Neural cell (in vitro differentiated cells): ENCODE measurements around the gene TSEN2. TPM values are rescaled to one million over a fixed set of nuclear protein-coding genes. Genes with fewer than 3 reads are reported as not detected.

ENCODE experiments used
- H2AFZ ChIP-seq: fragments of 200-600, 300-800 bp; sonication (generic), shearing (Covaris generic); 2 replicates; pipeline ENCODE4 v1.6.0; 2014; ENCODE audit warnings: low read depth, mild to moderate bottlenecking, antibody characterized with exemption, low read length, moderate library complexity
- H3F3A ChIP-seq: fragments of 200-600 bp; shearing (Covaris generic); 2 replicates; pipeline ENCODE4 v1.6.1; 2016; ENCODE audit warnings: mild to moderate bottlenecking, moderate library complexity, mixed read lengths, antibody characterized with exemption, low read length; ENCODE audit not compliant: insufficient read depth, poor library complexity, severe bottlenecking
- H3K27ac ChIP-seq: fragments of 200-600, 300-800 bp; sonication (generic), shearing (Covaris generic); 2 replicates; pipeline ENCODE4 v1.5.1; 2014; ENCODE audit warnings: mild to moderate bottlenecking, low read length, moderate library complexity
- H3K27me3 ChIP-seq: fragments of 300-800, 200-600 bp; sonication (generic), shearing (Covaris generic); 2 replicates; pipeline ENCODE4 v1.6.0; 2014; ENCODE audit warnings: mild to moderate bottlenecking, low read depth, low read length, moderate library complexity; ENCODE audit not compliant: insufficient read depth
- H3K36me3 ChIP-seq: fragments of 300-800, 200-600 bp; sonication (generic), shearing (Covaris generic); 2 replicates; pipeline ENCODE4 v1.5.1; 2014; ENCODE audit warnings: mild to moderate bottlenecking, antibody characterized with exemption, low read length, moderate library complexity; ENCODE audit not compliant: insufficient read depth
- H3K4me2 ChIP-seq: fragments of 300-800, 200-600 bp; sonication (generic), shearing (Covaris generic); 2 replicates; pipeline ENCODE4 v1.6.0; 2014; ENCODE audit warnings: mild to moderate bottlenecking, low read length
- H3K4me3 ChIP-seq: fragments of 300-800, 200-600 bp; sonication (generic), shearing (Covaris generic); 2 replicates; pipeline ENCODE4 v1.5.1; 2014; ENCODE audit warnings: mild to moderate bottlenecking, low read length, moderate library complexity
- H3K79me2 ChIP-seq: fragments of 200-600 bp; shearing (Covaris generic); replicated peaks from 2 replicates; pipeline ENCODE4 v1.6.0; 2014; ENCODE audit warnings: mild to moderate bottlenecking, low read length, moderate library complexity; ENCODE audit not compliant: insufficient read depth
- H3K9ac ChIP-seq: fragments of 300-800, 200-600 bp; sonication (generic), shearing (Covaris generic); 2 replicates; pipeline ENCODE4 v1.6.1; 2016; ENCODE audit warnings: mild to moderate bottlenecking, low read length, mixed read lengths
- H3K9me2 ChIP-seq: fragments of 200-600 bp; shearing (Covaris generic); 2 replicates; pipeline ENCODE4 v1.6.1; 2016; ENCODE audit warnings: mild to moderate bottlenecking, low read length, mixed read lengths; ENCODE audit not compliant: insufficient read depth
- H3K9me3 ChIP-seq: fragments of 200-600, 300-800 bp; sonication (generic), shearing (Covaris generic); 2 replicates; pipeline ENCODE4 v1.6.1; 2016; ENCODE audit warnings: mild to moderate bottlenecking, mixed run types, low read length, moderate library complexity, mixed read lengths
- H4K20me1 ChIP-seq: fragments of 200-600 bp; shearing (Covaris generic); 2 replicates; pipeline ENCODE4 v1.6.1; 2016; ENCODE audit warnings: mild to moderate bottlenecking, mixed run types; ENCODE audit not compliant: insufficient read depth
- CTCF ChIP-seq: fragments of 450-650 bp; IDR thresholded peaks from 2 replicates; pipeline ENCODE4 v1.5.1; 2014; ENCODE audit warnings: antibody characterized with exemption, mild to moderate bottlenecking, moderate library complexity; ENCODE audit not compliant: poor library complexity, severe bottlenecking
- EP300 ChIP-seq: fragments of 450-650 bp; conservative IDR thresholded peaks from 2 replicates; pipeline ENCODE4 v1.6.1; 2014; ENCODE audit warnings: antibody characterized with exemption, mild to moderate bottlenecking, moderate library complexity; ENCODE audit not compliant: poor library complexity, severe bottlenecking
- MXI1 ChIP-seq: fragments of 450-650 bp; conservative IDR thresholded peaks from 2 replicates; pipeline ENCODE4 v1.6.1; 2014; ENCODE audit warnings: antibody characterized with exemption, mild to moderate bottlenecking; ENCODE audit not compliant: poor library complexity, severe bottlenecking
- RAD21 ChIP-seq: fragments of 450-650 bp; conservative IDR thresholded peaks from 2 replicates; pipeline ENCODE4 v1.6.1; 2014; ENCODE audit warnings: antibody characterized with exemption, mild to moderate bottlenecking, moderate library complexity
- REST ChIP-seq: IDR thresholded peaks from 2 replicates; pipeline ENCODE4 v1.6.1; 2012; ENCODE audit warnings: borderline replicate concordance
- SMC3 ChIP-seq: fragments of 450-650 bp; conservative IDR thresholded peaks from 2 replicates; pipeline ENCODE4 v1.6.1; 2014; ENCODE audit warnings: antibody characterized with exemption, mild to moderate bottlenecking, moderate library complexity; ENCODE audit not compliant: poor library complexity
- TAF1 ChIP-seq: IDR thresholded peaks from 2 replicates; pipeline ENCODE4 v1.6.1; 2012; ENCODE audit warnings: low read depth
- polyA plus RNA-seq: library from polyadenylated mRNA; depleted of rRNA; stranded (reverse); fragments of >200 nt; gene quantifications from 2 replicates; pipeline ENCODE4 v1.2.3, GENCODE V29; 2014

Gene TSEN2
- polyA plus RNA-seq, 1 donor from 2014 or later = 22.6 TPM

- TF ChIP-seq MXI1 (no peak), RAD21 (no peak), EP300 (no peak), TAF1 (no peak), REST (no peak)
- no peaks in the 10 kb centered on the region for H3K9me2 ChIP-seq
- no peaks in the 10 kb centered on the region for H3K9me3 ChIP-seq
- no peaks in the 10 kb centered on the region for H3K36me3 ChIP-seq
- H4K20me1 ChIP-seq = no peaks in the 10 kb centered on the region
- no peak overlapping the region for H3K4me2 ChIP-seq
- H3K4me3 ChIP-seq = no peak overlapping the region
- no peaks in the 10 kb centered on the region for H3K27me3 ChIP-seq
- no peaks in the 10 kb centered on the region for H3K79me2 ChIP-seq
- no peak overlapping the region for H3K27ac ChIP-seq
- no peaks in the 10 kb centered on the region for H3F3A ChIP-seq
- no peak overlapping the region for H3K9ac ChIP-seq
- H2AFZ ChIP-seq = no peak overlapping the region
These were observed 19.0 kb upstream of the TSEN2 start for GRCh38 chr3:12465151-12465835.

GRCh38 chr3:12465836-12466225, 18.4 kb upstream of the TSEN2 start:
- TF ChIP-seq CTCF (no peak), RAD21 (no peak), MXI1 (no peak), EP300 (no peak)
- no peak overlapping the region for H2AFZ ChIP-seq

GRCh38 chr3:12467746-12468145, 16.5 kb upstream of the TSEN2 start:
- H3K9me3 ChIP-seq = no peaks in the 10 kb centered on the region
- no peak overlapping the region for H3K4me3 ChIP-seq
- no peaks in the 10 kb centered on the region for H3K79me2 ChIP-seq
- no peaks in the 10 kb centered on the region for H3K9me2 ChIP-seq
- H3K4me2 ChIP-seq = no peak overlapping the region
- no peaks in the 10 kb centered on the region for H3K36me3 ChIP-seq
- H3K9ac ChIP-seq = no peak overlapping the region
- H3K27ac ChIP-seq = no peak overlapping the region
- H4K20me1 ChIP-seq = no peaks in the 10 kb centered on the region
- H2AFZ ChIP-seq = no peak overlapping the region
- no peaks in the 10 kb centered on the region for H3F3A ChIP-seq
- H3K27me3 ChIP-seq = no peaks in the 10 kb centered on the region
- TF ChIP-seq CTCF (no peak), SMC3 (no peak), EP300 (no peak)

More at GRCh38 chr3:12465836-12466225, 18.4 kb upstream of the TSEN2 start:
- H3K27ac ChIP-seq = no peak overlapping the region
- no peaks in the 10 kb centered on the region for H3K27me3 ChIP-seq
- no peak overlapping the region for H3K4me2 ChIP-seq
- no peaks in the 10 kb centered on the region for H3F3A ChIP-seq
- H3K36me3 ChIP-seq = no peaks in the 10 kb centered on the region
- H3K4me3 ChIP-seq = no peak overlapping the region
- no peaks in the 10 kb centered on the region for H3K9me3 ChIP-seq
- H3K9ac ChIP-seq = no peak overlapping the region
- no peaks in the 10 kb centered on the region for H4K20me1 ChIP-seq
- no peaks in the 10 kb centered on the region for H3K9me2 ChIP-seq
- no peaks in the 10 kb centered on the region for H3K79me2 ChIP-seq
